Peyer's patch (tissue), 4 donors: ENCODE data around the gene B3GNT7.

ENCODE experiments used
- POLR2A ChIP-seq, 2 donors: fragments of 450-650 bp; IDR thresholded peaks; one replicate each; pipeline ENCODE4 v1.5.1; 2017; ENCODE audit warnings: antibody characterized with exemption in 2 of 2, mild to moderate bottlenecking in 2 of 2, moderate library complexity in 2 of 2
- TF ChIP-seq, protein P1 (sequence below), 6 experiments: fragments of 450-650 bp in 4 of 6; fragments of 200-600 bp in 2 of 6; sonication (generic) in 1 of 6; IDR thresholded peaks; one replicate each; pipeline ENCODE4 v1.5.1; 2017 to 2019; ENCODE audit warnings: antibody characterized with exemption in 6 of 6, mild to moderate bottlenecking in 3 of 6, moderate library complexity in 1 of 6

DNA sequence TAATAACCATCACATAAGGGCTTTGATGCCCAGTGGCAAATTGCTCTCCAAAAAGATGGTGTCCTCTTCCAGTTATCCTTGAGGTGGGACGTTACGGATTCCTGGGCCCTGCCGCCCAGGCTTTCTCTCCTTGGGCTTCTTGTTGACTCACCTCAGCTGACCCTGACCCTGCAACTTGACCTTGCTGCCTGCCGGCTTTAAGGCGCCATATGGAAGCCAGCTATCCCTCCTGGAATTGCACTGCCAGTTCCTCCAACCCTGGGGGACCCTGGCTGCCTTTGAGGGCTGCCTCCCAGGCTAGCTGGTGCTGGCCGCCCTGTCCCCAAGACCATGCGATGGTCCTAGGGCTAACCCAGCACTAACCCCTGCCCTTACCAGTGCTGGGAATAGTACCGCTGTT lies 28.3 kb upstream of the B3GNT7 start:
- no peak for TF ChIP-seq POLR2A (IDR thresholded peaks at IDR 0.05)
- TF ChIP-seq, protein P1, sequence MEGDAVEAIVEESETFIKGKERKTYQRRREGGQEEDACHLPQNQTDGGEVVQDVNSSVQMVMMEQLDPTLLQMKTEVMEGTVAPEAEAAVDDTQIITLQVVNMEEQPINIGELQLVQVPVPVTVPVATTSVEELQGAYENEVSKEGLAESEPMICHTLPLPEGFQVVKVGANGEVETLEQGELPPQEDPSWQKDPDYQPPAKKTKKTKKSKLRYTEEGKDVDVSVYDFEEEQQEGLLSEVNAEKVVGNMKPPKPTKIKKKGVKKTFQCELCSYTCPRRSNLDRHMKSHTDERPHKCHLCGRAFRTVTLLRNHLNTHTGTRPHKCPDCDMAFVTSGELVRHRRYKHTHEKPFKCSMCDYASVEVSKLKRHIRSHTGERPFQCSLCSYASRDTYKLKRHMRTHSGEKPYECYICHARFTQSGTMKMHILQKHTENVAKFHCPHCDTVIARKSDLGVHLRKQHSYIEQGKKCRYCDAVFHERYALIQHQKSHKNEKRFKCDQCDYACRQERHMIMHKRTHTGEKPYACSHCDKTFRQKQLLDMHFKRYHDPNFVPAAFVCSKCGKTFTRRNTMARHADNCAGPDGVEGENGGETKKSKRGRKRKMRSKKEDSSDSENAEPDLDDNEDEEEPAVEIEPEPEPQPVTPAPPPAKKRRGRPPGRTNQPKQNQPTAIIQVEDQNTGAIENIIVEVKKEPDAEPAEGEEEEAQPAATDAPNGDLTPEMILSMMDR (IDR thresholded peaks at IDR 0.05), result no peak
